Trophoblast cell (in vitro differentiated cells and primary cell): Measurements from ENCODE around the gene SNRK.

ENCODE experiments used
- DNase-seq, 2 donors: peaks; one replicate each; pipeline ENCODE4 v3.0.0-alpha.2; 2016
- H2AFZ ChIP-seq: 2 replicates; pipeline ENCODE4 v1.6.1; 2013; ENCODE audit warnings: low read length, moderate library complexity, mild to moderate bottlenecking; ENCODE audit not compliant: insufficient read depth, poor library complexity
- H2AK5ac ChIP-seq: 2 replicates; pipeline ENCODE4 v1.6.1; 2013; ENCODE audit warnings: mild to moderate bottlenecking, low read length
- H2BK120ac ChIP-seq: 2 replicates; pipeline ENCODE4 v1.6.1; 2013; ENCODE audit warnings: low read length, mild to moderate bottlenecking, moderate library complexity; ENCODE audit not compliant: insufficient read depth, poor library complexity
- H2BK12ac ChIP-seq: 2 replicates; pipeline ENCODE4 v1.6.1; 2013; ENCODE audit warnings: mild to moderate bottlenecking, low read length, moderate library complexity
- H2BK5ac ChIP-seq: 2 replicates; pipeline ENCODE4 v1.6.1; 2013; ENCODE audit warnings: low read length, low read depth, moderate library complexity, mild to moderate bottlenecking; ENCODE audit not compliant: poor library complexity
- H3K14ac ChIP-seq: 2 replicates; pipeline ENCODE4 v1.6.1; 2013; ENCODE audit warnings: mild to moderate bottlenecking, low read length
- H3K18ac ChIP-seq: 2 replicates; pipeline ENCODE4 v1.6.1; 2013; ENCODE audit warnings: mild to moderate bottlenecking, low read length
- H3K23ac ChIP-seq: 2 replicates; pipeline ENCODE4 v1.6.1; 2013; ENCODE audit warnings: low read length
- H3K27ac ChIP-seq: 2 replicates; pipeline ENCODE4 v1.5.1; 2013; ENCODE audit warnings: low read depth, mild to moderate bottlenecking, inconsistent platforms, low read length, moderate library complexity
- H3K27me3 ChIP-seq: 2 replicates; pipeline ENCODE4 v1.6.1; 2013; ENCODE audit warnings: inconsistent platforms, mild to moderate bottlenecking, low read length, moderate library complexity; ENCODE audit not compliant: insufficient read depth
- H3K36me3 ChIP-seq, 2 experiments: 1 replicate in 1 of 2; 2 replicates in 1 of 2; pipeline ENCODE4 v1.6.1; 2013; ENCODE audit warnings: low read length in 2 of 2, mild to moderate bottlenecking in 2 of 2, moderate library complexity in 1 of 2; ENCODE audit not compliant: insufficient read depth in 2 of 2, control insufficient read depth in 1 of 2
- H3K4ac ChIP-seq: 2 replicates; pipeline ENCODE4 v1.6.1; 2013; ENCODE audit warnings: low read depth, mild to moderate bottlenecking, low read length, moderate library complexity
- H3K4me1 ChIP-seq, 2 experiments: 1 replicate in 1 of 2; 2 replicates in 1 of 2; pipeline ENCODE4 v1.6.1; 2013; ENCODE audit warnings: low read length in 2 of 2, mild to moderate bottlenecking in 2 of 2, moderate library complexity in 1 of 2; ENCODE audit not compliant: insufficient read depth in 2 of 2, control insufficient read depth in 1 of 2
- H3K4me2 ChIP-seq: 2 replicates; pipeline ENCODE4 v1.6.1; 2013; ENCODE audit warnings: inconsistent platforms, mild to moderate bottlenecking, low read length, moderate library complexity
- H3K4me3 ChIP-seq: 2 replicates; pipeline ENCODE4 v1.5.1; 2013; ENCODE audit warnings: mild to moderate bottlenecking, low read depth, low read length, inconsistent platforms
- H3K79me1 ChIP-seq: one replicate; pipeline ENCODE4 v1.6.1; 2013; ENCODE audit warnings: low read length
- H3K79me2 ChIP-seq: 2 replicates; pipeline ENCODE4 v1.6.1; 2013; ENCODE audit warnings: low read length, mild to moderate bottlenecking; ENCODE audit not compliant: control insufficient read depth, insufficient read depth, poor library complexity
- H3K9ac ChIP-seq: 2 replicates; pipeline ENCODE4 v1.6.1; 2013; ENCODE audit warnings: mild to moderate bottlenecking, low read length
- H3K9me3 ChIP-seq: 2 replicates; pipeline ENCODE4 v1.6.1; 2013; ENCODE audit warnings: low read depth, mild to moderate bottlenecking, control low read depth, inconsistent platforms, low read length; ENCODE audit not compliant: insufficient read depth
- H4K12ac ChIP-seq: 2 replicates; pipeline ENCODE4 v1.6.1; 2013; ENCODE audit warnings: low read depth, mild to moderate bottlenecking, low read length, moderate library complexity
- H4K8ac ChIP-seq: 2 replicates; pipeline ENCODE4 v1.6.1; 2013; ENCODE audit warnings: low read depth, mild to moderate bottlenecking, low read length, moderate library complexity
- H4K91ac ChIP-seq: one replicate; pipeline ENCODE4 v1.6.1; 2013; ENCODE audit warnings: low read depth, mild to moderate bottlenecking, low read length, moderate library complexity
- WGBS: extraction: QIAGEN DNeasy Blood & Tissue Kit; methylation state at CpG from one replicate; pipeline ENCODE4 v1.1.7; 2013; ENCODE audit warnings: missing lambda C conversion rate; ENCODE audit not compliant: insufficient read length, insufficient coverage; ENCODE audit errors: extremely low coverage; 5-methylcytosine and 5-hydroxymethylcytosine counted together

The SNRK gene

DNA sequence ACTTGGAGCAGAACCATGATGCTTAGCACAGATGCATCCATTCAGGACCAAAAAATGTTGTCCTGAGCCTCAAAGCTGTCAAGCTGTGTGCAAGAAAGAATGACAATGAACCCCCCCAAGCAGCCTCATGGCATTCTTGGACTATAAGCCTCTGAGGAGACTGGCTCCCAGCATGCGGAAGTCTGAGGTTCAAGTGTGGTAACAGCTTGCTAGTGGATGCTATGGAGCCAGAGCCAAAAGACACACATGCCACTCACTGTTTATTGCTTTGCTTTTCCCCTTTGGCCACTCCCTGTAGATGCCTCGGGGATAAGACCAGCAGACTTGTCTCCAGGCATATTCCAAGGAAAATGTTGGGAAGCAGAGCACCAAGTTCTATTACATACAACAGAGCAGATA, 38.2 kb upstream of the SNRK start:
- no peak overlapping the region for H3K9ac ChIP-seq
- no peak overlapping the region for H3K23ac ChIP-seq
- H2BK120ac ChIP-seq = no peak overlapping the region
- no peak overlapping the region for H4K12ac ChIP-seq
- no peaks in the 10 kb centered on the region for H3K27me3 ChIP-seq
- H3K79me2 ChIP-seq = no peaks in the 10 kb centered on the region
- no peak overlapping the region for H3K27ac ChIP-seq
- no peak overlapping the region for H2BK12ac ChIP-seq
- no peaks in the 10 kb centered on the region for H3K9me3 ChIP-seq
- no peak overlapping the region for H2AFZ ChIP-seq
- no CpG with 5 or more reads among the region's 2 CpGs for WGBS
- no peak overlapping the region for H4K91ac ChIP-seq
- no peaks in the 10 kb centered on the region for H3K36me3 ChIP-seq
- no peak overlapping the region for H3K18ac ChIP-seq
- H2AK5ac ChIP-seq = no peak overlapping the region
- no peak overlapping the region for H4K8ac ChIP-seq
- no peak overlapping the region for H3K4me3 ChIP-seq
- H3K4ac ChIP-seq = no peak overlapping the region
- H2BK5ac ChIP-seq = no peak overlapping the region
- H3K4me1 ChIP-seq = no peaks in the 10 kb centered on the region
- DNase-seq = no peak
- no peak overlapping the region for H3K4me2 ChIP-seq
- no peak overlapping the region for H3K14ac ChIP-seq
- no peaks in the 10 kb centered on the region for H3K79me1 ChIP-seq

DNA sequence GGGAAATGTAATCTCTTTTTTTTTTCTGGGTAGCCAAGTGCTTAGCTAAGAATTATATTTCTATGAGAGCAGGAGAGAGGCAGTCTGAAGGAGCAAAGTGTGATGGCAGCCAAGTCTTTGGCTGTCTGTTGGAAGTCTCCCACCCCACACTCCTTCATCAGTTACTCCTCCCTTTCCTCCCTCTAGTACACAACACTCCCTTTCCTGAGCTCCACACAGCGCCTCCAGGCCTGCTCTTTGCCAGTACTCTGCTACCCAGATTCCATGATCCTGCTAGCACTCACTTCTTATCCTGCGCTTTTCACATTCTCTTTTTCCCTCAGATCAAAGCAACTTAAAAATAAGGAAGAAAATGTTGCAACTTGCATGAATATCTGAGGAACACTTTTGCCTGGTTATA, 37.4 kb upstream of the SNRK start:
- H3K14ac ChIP-seq = no peak overlapping the region
- H3K36me3 ChIP-seq = no peaks in the 10 kb centered on the region
- no peaks in the 10 kb centered on the region for H3K79me1 ChIP-seq
- H4K12ac ChIP-seq = no peak overlapping the region
- H4K8ac ChIP-seq = no peak overlapping the region
- H3K18ac ChIP-seq = no peak overlapping the region
- H3K9ac ChIP-seq = no peak overlapping the region
- no peaks in the 10 kb centered on the region for H3K27me3 ChIP-seq
- H3K4me1 ChIP-seq = no peaks in the 10 kb centered on the region
- no peaks in the 10 kb centered on the region for H3K79me2 ChIP-seq
- H2BK120ac ChIP-seq = no peak overlapping the region
- no peak overlapping the region for H3K4me2 ChIP-seq
- no CpG with 5 or more reads among the region's 2 CpGs for WGBS
- DNase-seq = no peak
- no peak overlapping the region for H3K4ac ChIP-seq
- H4K91ac ChIP-seq = no peak overlapping the region
- H3K4me3 ChIP-seq = no peak overlapping the region
- H2BK12ac ChIP-seq = no peak overlapping the region
- no peak overlapping the region for H2AK5ac ChIP-seq
- H2BK5ac ChIP-seq = no peak overlapping the region
- H3K27ac ChIP-seq = no peak overlapping the region
- no peaks in the 10 kb centered on the region for H3K9me3 ChIP-seq
- no peak overlapping the region for H3K23ac ChIP-seq
- H2AFZ ChIP-seq = no peak overlapping the region

DNA sequence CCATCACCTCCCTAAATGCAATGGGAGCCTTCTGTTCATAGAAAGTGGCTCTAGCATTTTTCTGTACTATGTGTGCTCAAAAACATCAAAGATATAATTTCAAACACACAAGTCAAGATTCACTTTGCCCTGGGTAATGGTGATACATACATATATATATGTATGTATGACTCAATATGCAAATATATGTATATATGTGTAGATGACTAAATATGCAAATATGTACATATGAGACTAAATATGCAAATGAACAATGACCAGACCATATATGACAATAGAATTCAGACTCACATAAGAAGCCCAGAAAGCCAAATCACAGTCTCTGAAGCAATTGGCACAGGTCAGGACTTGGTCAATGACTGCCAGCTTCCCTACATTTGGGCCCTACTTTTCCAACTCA, 36.9 kb upstream of the SNRK start:
- no peaks in the 10 kb centered on the region for H3K79me1 ChIP-seq
- no peak overlapping the region for H4K91ac ChIP-seq
- H3K79me2 ChIP-seq = no peaks in the 10 kb centered on the region

DNA sequence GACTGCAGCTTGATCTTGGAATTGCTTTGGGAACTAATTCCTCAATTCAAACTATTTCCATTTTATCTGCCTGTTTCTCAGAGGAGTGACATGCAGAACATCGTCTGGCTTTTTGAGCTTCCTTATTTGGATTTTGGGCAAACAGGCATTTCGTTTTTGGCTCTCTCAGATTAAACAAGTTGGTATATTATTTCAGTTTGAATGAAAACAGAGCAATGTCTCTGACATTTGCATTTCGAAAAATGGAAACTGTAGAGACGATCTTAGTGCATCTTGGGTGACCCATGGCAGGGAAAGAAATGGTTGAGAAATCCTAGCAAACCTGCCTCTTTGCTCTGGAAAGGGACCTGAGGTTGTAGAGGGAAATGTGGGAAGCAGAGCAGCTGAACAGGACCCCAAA, 33.0 kb upstream of the SNRK start:
- Histone ChIP-seq H3K9me3 (no peaks in the 10 kb centered on the region), H3K4ac (no peak overlapping the region), H3K23ac (no peak overlapping the region), H2BK120ac (no peak overlapping the region), H3K4me2 (no peak overlapping the region), H2AK5ac (no peak overlapping the region), H3K27me3 (no peaks in the 10 kb centered on the region), H4K8ac (no peak overlapping the region), H2AFZ (no peak overlapping the region), H2BK12ac (no peak overlapping the region), H3K9ac (no peak overlapping the region), H3K27ac (no peak overlapping the region), H3K14ac (no peak overlapping the region), H3K4me3 (no peak overlapping the region), H3K18ac (no peak overlapping the region), H3K36me3 (no peaks in the 10 kb centered on the region), H2BK5ac (no peak overlapping the region), H4K12ac (no peak overlapping the region), H4K91ac (no peak overlapping the region), H3K4me1 (no peaks in the 10 kb centered on the region), H3K79me2 (no peaks in the 10 kb centered on the region), H3K79me1 (no peaks in the 10 kb centered on the region)
- no CpG with 5 or more reads among the region's 4 CpGs for WGBS
- DNase-seq = no peak

More for the DNA sequence above, 36.9 kb upstream of the SNRK start:
- Histone ChIP-seq H2AK5ac (no peak overlapping the region), H2AFZ (no peak overlapping the region), H3K18ac (no peak overlapping the region), H3K36me3 (no peaks in the 10 kb centered on the region), H2BK12ac (no peak overlapping the region), H3K9me3 (no peaks in the 10 kb centered on the region), H4K12ac (no peak overlapping the region), H3K4me1 (no peaks in the 10 kb centered on the region), H3K23ac (no peak overlapping the region), H3K4ac (no peak overlapping the region), H4K8ac (no peak overlapping the region), H2BK5ac (no peak overlapping the region), H3K27me3 (no peaks in the 10 kb centered on the region), H3K4me3 (no peak overlapping the region), H2BK120ac (no peak overlapping the region), H3K4me2 (no peak overlapping the region), H3K9ac (no peak overlapping the region), H3K14ac (no peak overlapping the region), H3K27ac (no peak overlapping the region)
- no peak for DNase-seq

DNA sequence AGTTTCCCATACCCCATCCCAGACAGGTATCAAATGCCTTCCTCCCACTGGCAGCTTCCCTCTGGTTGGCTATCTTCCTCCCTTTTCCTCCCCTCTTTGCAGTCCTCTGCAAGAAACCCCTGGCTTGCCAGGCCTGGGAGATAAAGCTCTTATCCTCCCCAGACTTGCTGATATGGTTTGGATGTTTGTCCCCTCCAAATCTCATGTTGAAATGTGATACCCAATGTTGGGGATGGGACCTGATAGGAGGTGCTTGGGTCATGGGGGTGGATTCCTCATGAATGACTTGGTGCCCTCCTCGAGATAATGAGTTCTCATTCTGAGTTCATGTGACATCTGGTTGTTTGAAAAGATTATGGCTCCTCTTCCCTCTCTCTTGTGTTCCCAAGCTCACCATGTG, 32.2 kb upstream of the SNRK start:
- H3K23ac ChIP-seq = no peak overlapping the region
- no peak overlapping the region for H3K14ac ChIP-seq
- no peak overlapping the region for H2BK5ac ChIP-seq
- H3K4me3 ChIP-seq = no peak overlapping the region
- H3K18ac ChIP-seq = no peak overlapping the region
- H2AK5ac ChIP-seq = no peak overlapping the region
- no peak overlapping the region for H3K27ac ChIP-seq
- no peaks in the 10 kb centered on the region for H3K4me1 ChIP-seq
- no peak overlapping the region for H3K4ac ChIP-seq
- no peak overlapping the region for H4K91ac ChIP-seq
- no peaks in the 10 kb centered on the region for H3K79me2 ChIP-seq
- H4K12ac ChIP-seq = no peak overlapping the region
- WGBS = no CpG with 5 or more reads among the region's 1 CpG
- H3K36me3 ChIP-seq = no peaks in the 10 kb centered on the region
- no peak overlapping the region for H4K8ac ChIP-seq
- H3K79me1 ChIP-seq = no peaks in the 10 kb centered on the region
- H2BK120ac ChIP-seq = no peak overlapping the region
- H3K9me3 ChIP-seq = no peaks in the 10 kb centered on the region
- H3K4me2 ChIP-seq = no peak overlapping the region
- H3K27me3 ChIP-seq = no peaks in the 10 kb centered on the region
- DNase-seq = no peak
- H2BK12ac ChIP-seq = no peak overlapping the region
- no peak overlapping the region for H2AFZ ChIP-seq
- no peak overlapping the region for H3K9ac ChIP-seq
